Kasumi-1 (cell line): Measurements from ENCODE around the gene ZNF71.

Experiments
- DNase-seq, 2 experiments: peaks; one replicate each; lab custom pipeline; 2025; lab: John Stamatoyannopoulos, UW

Gene ZNF71

DNA sequence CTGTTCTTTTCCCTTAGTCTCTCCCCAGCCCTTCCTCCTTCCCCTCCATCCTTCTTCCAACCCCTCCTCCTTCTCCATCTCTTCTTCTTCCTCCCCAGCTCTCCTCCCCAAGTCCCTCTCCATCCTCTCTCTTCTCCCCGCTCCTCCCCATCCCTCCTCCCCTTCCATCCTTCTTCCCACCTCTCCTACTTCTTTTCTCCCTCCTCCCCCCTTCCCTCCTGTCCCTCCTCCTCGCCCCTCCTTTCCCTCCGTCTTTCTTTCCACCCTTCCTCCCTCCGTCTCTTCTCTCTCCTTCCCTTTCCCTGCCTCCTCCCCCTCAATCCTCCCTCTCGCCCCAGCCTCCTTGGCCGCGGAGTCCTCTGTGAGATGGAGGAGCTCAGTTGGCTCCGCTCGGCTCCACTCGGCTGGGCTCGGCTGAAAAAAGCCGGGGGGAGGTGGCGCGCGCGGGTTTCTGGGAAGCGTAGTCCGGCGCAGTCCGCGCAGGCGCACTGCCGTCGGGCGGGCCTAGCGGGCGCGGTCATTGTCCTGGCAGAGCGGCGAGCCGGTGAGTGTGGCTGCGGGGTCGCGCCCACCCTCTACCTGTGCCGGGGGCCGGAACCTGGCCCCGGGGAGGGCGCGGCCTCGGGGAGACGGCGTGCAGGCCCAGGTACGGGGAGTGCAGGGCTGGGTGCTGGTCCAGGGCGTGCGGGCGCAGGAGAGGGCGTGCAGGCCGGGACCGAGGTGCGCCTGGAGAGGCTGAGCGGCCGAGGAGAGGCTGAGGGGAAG, at the start of gene ZNF71:
TSS of gene ZNF71 (plus strand) at position 520 of the 765 bp plus-strand sequence. CDS start 6,257 bp downstream, outside the sequence.
- DNase-seq: peak; percentile 76 to 78

GRCh38 chr19:56547535-56547934, 47.6 kb upstream of the ZNF71 start:
- no peak for DNase-seq

- DNase-seq: no peak
These were observed 40.7 kb upstream of the ZNF71 start for GRCh38 chr19:56554272-56554869.

GRCh38 chr19:56562766-56563165, 32.3 kb upstream of the ZNF71 start:
- no peak for DNase-seq

DNA sequence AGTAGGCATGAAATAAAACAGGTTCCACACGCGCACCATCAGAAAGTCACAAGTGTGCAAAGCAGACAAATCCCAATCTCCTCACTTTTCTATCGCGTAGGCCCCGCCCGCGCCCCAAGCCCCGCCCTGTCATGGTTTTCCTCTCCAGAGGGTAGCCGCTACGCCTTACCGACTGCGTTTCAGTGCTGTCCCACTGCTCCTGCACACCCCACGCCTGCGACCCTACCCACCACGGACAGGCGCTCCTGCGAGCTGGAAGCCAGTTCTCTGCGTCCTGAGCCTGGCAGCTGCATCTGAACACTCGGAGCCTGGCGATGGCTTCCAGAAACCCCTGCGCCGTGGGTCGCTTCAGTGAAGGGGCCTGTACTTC, 28.2 kb upstream of the ZNF71 start:
- DNase-seq: peak; percentile 17 to 38

DNA sequence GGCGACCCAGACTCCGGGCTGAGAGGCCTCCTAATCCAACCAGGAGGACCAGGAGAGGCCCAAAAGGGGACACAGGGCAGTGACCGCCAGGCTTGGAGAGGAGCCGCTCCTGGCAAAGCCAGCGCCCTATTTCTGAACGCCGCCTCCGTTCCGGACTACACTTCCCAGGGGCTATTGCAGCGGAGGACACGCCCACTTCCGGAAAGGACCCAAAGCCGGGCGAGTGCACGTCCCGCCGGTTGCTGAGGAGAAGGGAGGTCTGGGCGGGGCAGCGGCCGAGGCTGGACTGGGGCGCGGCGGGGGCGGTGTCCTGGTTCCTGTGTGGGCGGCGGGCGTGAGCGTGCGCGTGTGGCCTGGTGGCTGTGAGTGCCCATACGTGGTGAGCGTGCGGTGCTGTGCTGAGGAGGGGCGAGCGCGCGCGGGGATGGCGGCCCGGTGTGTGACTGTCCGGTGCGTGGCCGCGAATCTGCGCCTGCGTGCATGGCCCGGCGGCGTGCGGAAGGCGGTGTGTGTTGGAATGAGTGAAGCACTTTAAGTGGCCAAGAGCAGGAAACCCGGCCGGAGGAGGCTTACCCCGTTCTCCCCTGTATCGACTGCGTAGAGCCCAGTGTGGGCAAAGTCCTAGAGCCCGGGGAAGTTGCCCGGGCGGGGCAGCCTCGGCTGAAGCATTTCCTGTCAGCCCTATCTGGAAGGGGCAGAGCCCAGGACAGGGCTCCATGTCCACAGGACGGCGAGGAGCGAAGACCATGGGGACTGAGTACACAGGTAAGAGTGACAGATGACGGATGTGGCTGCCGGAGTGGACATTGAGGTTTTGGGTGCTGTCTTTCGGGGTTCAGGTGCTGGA, 27.6 kb upstream of the ZNF71 start, which contains the start of gene ZNF470:
TSS of gene ZNF470 (plus strand) at position 195 of the 847 bp plus-strand sequence. CDS start 2,844 bp downstream, outside the sequence.
- DNase-seq: peak; percentile 91

DNA sequence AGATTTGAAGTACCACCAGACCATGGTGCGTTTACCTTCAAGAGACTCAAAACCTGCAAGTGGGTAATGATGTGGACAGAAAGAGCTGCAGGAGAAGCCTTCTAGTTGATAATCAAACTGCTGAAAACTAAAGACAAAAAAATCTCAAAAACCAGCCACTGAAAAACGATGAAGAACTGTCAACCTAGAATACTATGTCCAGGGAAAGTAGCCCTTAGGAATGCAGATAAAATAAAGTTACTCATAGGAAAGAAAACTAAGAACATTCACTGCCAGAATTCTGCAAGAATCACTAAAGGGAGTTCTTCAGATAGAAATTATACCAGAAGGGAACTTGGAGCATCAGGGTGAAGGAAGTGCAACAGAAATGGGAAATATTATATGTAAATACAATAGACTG, 22.5 kb upstream of the ZNF71 start:
- no peak for DNase-seq

DNA sequence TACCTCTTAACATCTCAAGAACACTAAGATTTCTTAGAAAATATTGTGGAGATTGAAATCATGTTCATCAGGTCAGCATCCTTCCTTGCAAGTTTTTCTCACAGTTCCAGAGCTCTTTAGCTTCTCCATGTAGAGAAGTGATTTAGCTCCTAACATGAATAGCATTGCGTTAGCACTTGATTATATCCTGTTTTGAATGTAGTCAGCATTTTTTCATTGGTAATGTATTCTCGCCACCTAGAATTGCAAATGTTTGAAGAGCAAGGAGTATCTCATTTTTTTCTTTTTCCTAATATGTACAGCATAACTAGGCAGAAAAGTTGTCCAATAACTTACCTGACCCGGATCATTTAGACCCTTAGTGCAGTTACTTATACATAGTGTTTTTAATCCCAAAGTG, 21.2 kb upstream of the ZNF71 start:
- no peak for DNase-seq

GRCh38 chr19:56577719-56578602, 17.1 kb upstream of the ZNF71 start:
- no peak for DNase-seq

GRCh38 chr19:56594446-56594782, 688 bp upstream of the ZNF71 start:
- DNase-seq: no peak

DNA sequence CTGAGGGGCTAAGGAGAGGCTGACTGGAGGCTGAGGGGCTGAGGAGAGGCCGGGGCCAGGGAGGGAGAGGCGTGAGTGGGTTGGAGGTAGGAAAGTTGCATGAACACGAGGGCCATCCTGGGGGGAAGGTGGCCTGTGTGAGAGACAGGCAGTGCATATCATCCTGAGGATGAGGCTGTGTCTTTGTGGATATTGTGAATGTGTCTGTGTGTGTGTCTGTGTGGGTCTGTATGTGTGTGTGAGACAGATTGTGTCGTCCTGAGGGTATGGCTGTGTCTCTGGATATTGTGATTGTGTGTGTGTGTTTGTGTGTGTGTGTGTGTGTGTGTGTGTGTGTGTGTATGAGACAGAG, 422 bp downstream of the ZNF71 start:
- DNase-seq: no peak

- no peak for DNase-seq
These were observed 1.6 kb downstream of the ZNF71 start for GRCh38 chr19:56596676-56597075.

DNA sequence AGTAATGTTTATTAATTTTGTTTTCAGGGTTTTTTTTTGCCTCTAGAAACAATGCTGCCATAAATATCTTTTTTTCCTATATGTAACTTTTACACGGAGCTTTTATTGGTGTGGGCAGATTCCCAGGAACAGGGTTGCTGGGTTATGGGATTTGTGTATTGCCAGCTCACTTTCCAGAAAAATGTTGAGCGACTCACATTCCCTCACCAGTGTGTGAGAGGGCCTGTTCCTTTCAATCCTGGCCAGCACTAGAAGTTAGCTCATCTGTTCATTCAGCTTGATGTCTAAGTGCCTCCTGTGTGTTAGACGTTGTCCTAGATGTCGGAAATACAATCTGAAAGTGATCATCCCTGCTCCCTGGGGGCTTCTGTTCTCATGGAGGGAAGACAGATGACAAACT, 2.6 kb downstream of the ZNF71 start:
- no peak for DNase-seq

GRCh38 chr19:56601375-56601774, 6.3 kb downstream of the ZNF71 start:
- DNase-seq: no peak

DNA sequence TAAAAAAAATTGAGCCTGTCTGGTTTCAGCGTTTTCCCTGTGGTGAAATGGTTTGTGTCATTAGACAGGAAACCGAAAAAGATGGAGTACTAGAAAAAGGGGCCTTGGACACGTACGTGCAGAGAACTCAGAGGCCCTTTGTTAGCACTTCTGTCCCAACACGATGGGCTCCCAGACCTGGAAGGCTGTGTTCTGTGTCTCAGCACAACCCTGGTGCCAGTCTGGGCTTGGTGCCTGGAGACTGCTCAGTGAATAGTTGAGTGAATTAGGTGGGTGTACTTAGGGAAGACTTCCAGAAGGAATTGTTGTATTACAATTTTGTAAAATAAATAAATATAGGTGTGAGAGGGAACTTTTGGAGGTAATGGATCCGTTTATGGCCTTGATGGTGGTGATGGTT, 8.7 kb downstream of the ZNF71 start:
- no peak for DNase-seq

DNA sequence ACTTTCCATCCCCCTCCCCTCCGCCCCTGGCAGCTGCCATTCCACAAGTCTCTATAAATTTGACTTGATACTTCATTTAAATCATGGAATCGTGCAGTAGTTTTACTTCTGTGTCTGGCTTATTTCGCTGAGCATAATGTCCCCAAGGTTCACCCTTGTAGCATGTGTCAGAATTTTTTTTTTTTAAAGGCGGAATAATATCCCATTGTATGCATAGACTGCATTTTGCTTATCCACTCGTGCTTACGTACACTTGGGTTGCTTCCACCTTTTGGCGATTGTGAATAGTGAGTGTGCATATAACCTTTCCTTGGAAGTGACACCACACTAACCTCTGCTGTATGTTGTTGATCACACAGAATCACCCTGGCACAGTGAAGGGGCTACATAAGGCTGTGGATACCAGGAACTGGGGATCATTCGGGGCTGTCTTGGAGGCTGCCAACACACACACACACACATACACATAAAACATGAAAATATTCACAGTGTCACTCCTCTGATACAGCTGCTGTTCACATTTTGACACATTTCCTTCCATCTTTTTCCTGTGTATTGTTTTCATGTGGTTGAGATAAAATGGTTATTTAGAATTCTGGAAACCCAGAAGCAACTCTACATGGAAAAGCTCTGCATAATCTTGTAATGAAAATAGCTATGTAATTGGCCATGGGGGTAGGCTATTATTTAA, 13.3 kb downstream of the ZNF71 start:
- no peak for DNase-seq

DNA sequence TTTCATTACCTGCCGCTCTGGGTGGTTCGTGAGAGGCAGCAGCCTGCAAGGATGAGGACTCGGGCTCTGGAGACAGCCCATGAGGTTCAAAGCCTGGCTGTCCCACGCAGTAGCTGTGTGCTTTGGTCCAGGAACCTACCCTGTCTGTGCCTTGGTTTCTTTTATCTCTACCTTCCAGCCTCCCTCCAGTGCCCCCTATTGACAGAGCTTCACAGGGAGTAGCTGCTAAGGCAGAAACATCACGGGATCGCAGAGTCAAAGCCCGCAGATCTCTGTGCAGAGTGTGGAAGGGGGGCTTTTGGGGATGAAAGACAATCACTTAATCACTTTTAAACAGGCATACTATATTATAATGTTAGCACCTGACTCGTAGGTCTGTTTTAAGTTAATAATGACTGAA, 16.2 kb downstream of the ZNF71 start:
- no peak for DNase-seq

DNA sequence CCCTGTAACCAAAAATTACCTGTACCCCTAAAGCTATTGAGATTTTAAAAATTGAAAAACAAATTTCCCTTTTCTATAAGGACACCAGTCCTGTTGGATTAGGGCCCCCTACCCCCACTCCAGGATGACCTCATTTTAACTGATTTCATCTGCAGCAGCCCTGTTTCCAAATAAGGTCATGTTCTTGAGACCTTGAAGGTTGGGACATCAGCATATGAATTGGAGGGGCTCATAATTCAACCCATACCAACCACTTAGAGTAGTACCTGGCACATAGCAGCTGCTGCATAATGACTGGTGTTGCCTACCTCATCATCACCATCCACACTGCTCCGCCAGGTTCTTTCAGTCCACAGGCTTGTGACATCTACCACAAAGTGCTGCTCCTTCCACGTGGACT, 17.6 kb downstream of the ZNF71 start:
- DNase-seq: no peak

DNA sequence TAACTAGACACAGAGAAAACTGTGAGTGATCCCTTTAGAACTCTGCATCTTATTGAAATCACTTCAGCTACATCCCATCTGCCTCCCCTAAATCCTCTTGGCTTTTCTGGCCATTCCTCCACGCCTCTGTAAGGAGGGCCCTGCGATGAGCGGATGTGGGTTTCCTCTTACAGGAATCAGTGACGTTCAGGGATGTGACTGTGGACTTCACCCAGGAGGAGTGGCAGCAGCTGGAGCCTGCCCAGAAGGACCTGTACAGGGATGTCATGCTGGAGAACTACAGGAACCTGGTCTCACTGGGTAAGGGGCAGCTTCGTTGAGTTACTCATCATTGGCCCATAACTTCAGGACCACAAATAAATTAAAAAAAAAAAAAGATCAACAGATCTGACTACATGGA, 18.5 kb downstream of the ZNF71 start:
- no peak for DNase-seq

GRCh38 chr19:56617531-56617930, 22.4 kb downstream of the ZNF71 start:
- DNase-seq: no peak

DNA sequence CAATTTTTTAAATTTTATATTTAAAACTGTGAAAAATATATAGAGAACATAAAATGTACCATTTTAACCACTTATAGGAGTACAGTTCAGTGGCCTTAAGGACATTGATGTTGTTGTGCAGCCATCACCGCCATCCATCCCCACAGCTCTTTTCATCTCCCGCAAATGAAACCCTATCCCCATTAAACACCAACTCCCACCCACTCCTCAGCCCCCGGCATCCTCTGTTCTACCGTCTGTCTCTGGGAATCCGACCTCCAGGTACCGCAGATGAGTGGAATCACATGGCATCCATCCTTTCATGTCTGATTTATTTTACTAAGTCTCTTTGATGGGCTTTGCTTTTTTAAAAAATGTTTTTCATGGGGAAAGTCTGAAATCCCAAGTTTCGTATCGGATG, 24.0 kb downstream of the ZNF71 start:
- DNase-seq: no peak
